HG03139 (cell line): ENCODE data around the gene INPP5F.
"Not testable (repeated sequence)": the region's sequence is repeated elsewhere in the genome, so short reads cannot be mapped to it uniquely, and the experiment has no call there.

Experiments used
- ATAC-seq: cut with Tn5 transposase; IDR thresholded peaks from one replicate; pipeline ENCODE4 v1.9.1; 2021; ENCODE audit not compliant: unreplicated experiment

Gene INPP5F

GRCh38 chr10:119775529-119775928 lies 49.7 kb downstream of the INPP5F start:
- ATAC-seq, result no peak

- ATAC-seq, result no peak
Observed at GRCh38 chr10:119776536-119776935, 50.7 kb downstream of the INPP5F start.

GRCh38 chr10:119777686-119778085 lies 51.8 kb downstream of the INPP5F start:
- ATAC-seq, result no peak

GRCh38 chr10:119778776-119779445 lies 53.1 kb downstream of the INPP5F start:
- ATAC-seq, result no peak

- no peak for ATAC-seq
Observed at GRCh38 chr10:119780879-119781480, 55.1 kb downstream of the INPP5F start.

- ATAC-seq, result no peak
Observed at GRCh38 chr10:119781498-119781897, 55.6 kb downstream of the INPP5F start.

- ATAC-seq, result no peak
Observed at GRCh38 chr10:119782981-119783664, 57.3 kb downstream of the INPP5F start.

GRCh38 chr10:119783665-119784027 lies 57.8 kb downstream of the INPP5F start:
- ATAC-seq, result no peak

- no peak for ATAC-seq
Observed at GRCh38 chr10:119784340-119785067, 58.7 kb downstream of the INPP5F start.

GRCh38 chr10:119786117-119786769 lies 60.4 kb downstream of the INPP5F start:
- ATAC-seq, result no peak

GRCh38 chr10:119795101-119795500 lies 69.3 kb downstream of the INPP5F start:
- ATAC-seq, result not testable (repeated sequence)

GRCh38 chr10:119796039-119796438 lies 70.2 kb downstream of the INPP5F start:
- no peak for ATAC-seq

- ATAC-seq, result no peak
Observed at GRCh38 chr10:119801176-119801575, 75.3 kb downstream of the INPP5F start.

- no peak for ATAC-seq
Observed at GRCh38 chr10:119801998-119802538, 76.2 kb downstream of the INPP5F start.

GRCh38 chr10:119803264-119803663 lies 77.4 kb downstream of the INPP5F start:
- no peak for ATAC-seq

GRCh38 chr10:119805702-119806230 lies 79.9 kb downstream of the INPP5F start:
- no peak for ATAC-seq

GRCh38 chr10:119806334-119807130 lies 80.7 kb downstream of the INPP5F start:
- no peak for ATAC-seq

- peak; percentile 70 for ATAC-seq
Observed at GRCh38 chr10:119807960-119808697, 82.3 kb downstream of the INPP5F start.

GRCh38 chr10:119811122-119811521 lies 85.3 kb downstream of the INPP5F start:
- no peak for ATAC-seq
